Measurements from ENCODE around the gene ITPR2. TPM values are rescaled to one million over a fixed set of nuclear protein-coding genes. Genes with fewer than 3 reads are reported as not detected.

The ITPR2 gene
- total and polyA plus RNA-seq, 2 experiments from 2014 or later: 5.0 to 9.1 TPM

- no peak overlapping the region for H3K4me3 ChIP-seq
- H3F3A ChIP-seq (ENCODE audit: insufficient read depth): peaks cover 25% of the 10 kb centered on the region
- no peak for DNase-seq
- WGBS, 2 experiments (ENCODE audit: low coverage in 1 of 2, low lambda C conversion rate in 2 of 2, missing lambda C conversion rate in 2 of 2): 85 to 86% methylated on average over 5 of the region's 5 CpGs
- no peaks in the 10 kb centered on the region for H3K9me2 ChIP-seq (ENCODE audit: insufficient read depth)
- no peak for TF ChIP-seq EZH2 (IDR thresholded peaks at IDR 0.05; ENCODE audit: insufficient read depth, poor library complexity, severe bottlenecking)
- no peak for TF ChIP-seq EZH2phosphoT487 (IDR thresholded peaks at IDR 0.05; ENCODE audit: insufficient read depth, low read depth)
- in situ Hi-C loops (cut with MboI): no loop called here
- no peaks in the 10 kb centered on the region for H4K20me1 ChIP-seq (ENCODE audit: insufficient read depth)
- no peaks in the 10 kb centered on the region for H3K9me3 ChIP-seq (ENCODE audit: low read depth)
- no peak overlapping the region for H3K4me2 ChIP-seq (ENCODE audit: unreplicated experiment)
- H3K27me3 ChIP-seq (replicated peaks; ENCODE audit: insufficient read depth): no peaks in the 10 kb centered on the region
- no peak overlapping the region for H2AFZ ChIP-seq
- H3K9ac ChIP-seq: no peak overlapping the region
- no peaks in the 10 kb centered on the region for H3K36me3 ChIP-seq (ENCODE audit: low read depth)
- H3K27ac ChIP-seq: no peak overlapping the region
- peaks cover 26% of the 10 kb centered on the region for H3K4me1 ChIP-seq (ENCODE audit: insufficient read depth)
- no peaks in the 10 kb centered on the region for H3K79me2 ChIP-seq (ENCODE audit: insufficient read depth)
Observed at GRCh38 chr12:26744042-26744626, 88.9 kb downstream of the ITPR2 start.

DNA sequence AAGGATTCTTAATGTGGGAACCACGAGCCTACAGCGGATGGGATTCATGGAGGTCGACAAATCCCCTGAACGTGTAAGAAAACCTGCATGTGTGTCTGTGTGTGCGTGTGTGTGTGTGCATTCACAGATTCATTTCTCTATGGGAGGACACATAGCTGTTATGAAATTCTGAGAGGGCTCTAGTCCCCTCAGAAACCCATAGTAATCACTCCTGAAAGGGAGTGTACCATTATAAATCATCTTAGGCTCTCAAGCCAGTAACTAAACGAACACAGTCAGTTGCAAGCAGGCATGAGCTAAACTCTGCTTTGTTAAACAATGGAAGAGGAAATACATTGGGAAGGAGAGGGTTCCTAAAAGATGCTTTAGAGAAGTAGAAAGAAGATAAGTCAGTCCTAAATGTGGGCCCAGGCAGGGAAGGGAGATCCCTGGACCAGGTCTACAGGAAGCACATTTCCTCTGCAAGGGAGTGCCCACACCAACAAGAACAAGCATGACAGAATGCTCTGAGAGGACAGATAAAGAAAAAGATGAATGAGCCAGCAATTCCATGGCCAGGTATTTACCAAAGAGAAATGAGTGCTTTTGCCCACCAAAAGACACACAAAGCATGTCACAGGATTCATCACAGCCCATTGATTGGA is 91.3 kb downstream of the ITPR2 start:
- peaks cover 15% of the 10 kb centered on the region for H3K4me1 ChIP-seq (ENCODE audit: insufficient read depth)
- H3K9me2 ChIP-seq (ENCODE audit: insufficient read depth): no peaks in the 10 kb centered on the region
- no peaks in the 10 kb centered on the region for H3K9me3 ChIP-seq (ENCODE audit: low read depth)
- DNase-seq: no peak
- H3K4me2 ChIP-seq (ENCODE audit: unreplicated experiment): no peak overlapping the region
- H4K20me1 ChIP-seq (ENCODE audit: insufficient read depth): no peaks in the 10 kb centered on the region
- H3F3A ChIP-seq (ENCODE audit: insufficient read depth): peaks cover 8% of the 10 kb centered on the region
- no peaks in the 10 kb centered on the region for H3K27me3 ChIP-seq (replicated peaks; ENCODE audit: insufficient read depth)
- H3K9ac ChIP-seq: no peak overlapping the region
- no peak overlapping the region for H3K4me3 ChIP-seq
- TF ChIP-seq EZH2phosphoT487 (IDR thresholded peaks at IDR 0.05; ENCODE audit: insufficient read depth, low read depth): no peak
- no peak for TF ChIP-seq EZH2 (IDR thresholded peaks at IDR 0.05; ENCODE audit: insufficient read depth, poor library complexity, severe bottlenecking)
- in situ Hi-C loops (cut with MboI): no loop called here
- no peak overlapping the region for H2AFZ ChIP-seq
- H3K79me2 ChIP-seq (ENCODE audit: insufficient read depth): no peaks in the 10 kb centered on the region
- WGBS, 2 experiments (ENCODE audit: low coverage in 1 of 2, low lambda C conversion rate in 2 of 2, missing lambda C conversion rate in 2 of 2): 74% methylated on average over 6 of the region's 6 CpGs
- H3K36me3 ChIP-seq (ENCODE audit: low read depth): no peaks in the 10 kb centered on the region
- H3K27ac ChIP-seq: no peak overlapping the region

GRCh38 chr12:26740991-26741390 is 92.0 kb downstream of the ITPR2 start:
- Histone ChIP-seq H3K9me2 (ENCODE audit: insufficient read depth) (no peaks in the 10 kb centered on the region), H3K27ac (no peak overlapping the region), H3K27me3 (replicated peaks; ENCODE audit: insufficient read depth) (no peaks in the 10 kb centered on the region), H2AFZ (no peak overlapping the region), H4K20me1 (ENCODE audit: insufficient read depth) (no peaks in the 10 kb centered on the region), H3F3A (ENCODE audit: insufficient read depth) (0 out of 2 replicates have a peak, but pooled peaks cover 3% of the 10 kb centered on the region), H3K4me1 (ENCODE audit: insufficient read depth) (peaks cover 8% of the 10 kb centered on the region; the same call in 1 of the 2 replicates), H3K4me2 (ENCODE audit: unreplicated experiment) (no peak overlapping the region), H3K9me3 (ENCODE audit: low read depth) (no peaks in the 10 kb centered on the region), H3K79me2 (ENCODE audit: insufficient read depth) (no peaks in the 10 kb centered on the region), H3K36me3 (ENCODE audit: low read depth) (no peaks in the 10 kb centered on the region), H3K9ac (no peak overlapping the region), H3K4me3 (no peak overlapping the region)
- in situ Hi-C loops (cut with MboI): no loop called here
- TF ChIP-seq EZH2phosphoT487 (IDR thresholded peaks at IDR 0.05; ENCODE audit: insufficient read depth, low read depth) (no peak), EZH2 (IDR thresholded peaks at IDR 0.05; ENCODE audit: insufficient read depth, poor library complexity, severe bottlenecking) (no peak)
- WGBS, 2 experiments (ENCODE audit: low coverage in 1 of 2, low lambda C conversion rate in 2 of 2, missing lambda C conversion rate in 2 of 2): 84 to 85% methylated on average over 4 of the region's 4 CpGs
- DNase-seq: no peak

GRCh38 chr12:26740348-26740747 is 92.6 kb downstream of the ITPR2 start:
- no peaks in the 10 kb centered on the region for H3K9me3 ChIP-seq (ENCODE audit: low read depth)
- H3K4me2 ChIP-seq (ENCODE audit: unreplicated experiment): no peak overlapping the region
- H3K79me2 ChIP-seq (ENCODE audit: insufficient read depth): no peaks in the 10 kb centered on the region
- H3K4me1 ChIP-seq (ENCODE audit: insufficient read depth): peaks cover 2% of the 10 kb centered on the region; the same call in 1 of the 2 replicates
- no peak overlapping the region for H3K27ac ChIP-seq
- DNase-seq: no peak
- H3K9me2 ChIP-seq (ENCODE audit: insufficient read depth): no peaks in the 10 kb centered on the region
- no peaks in the 10 kb centered on the region for H4K20me1 ChIP-seq (ENCODE audit: insufficient read depth)
- H3K4me3 ChIP-seq: no peak overlapping the region
- in situ Hi-C loops (cut with MboI): no loop called here
- no peaks in the 10 kb centered on the region for H3K27me3 ChIP-seq (replicated peaks; ENCODE audit: insufficient read depth)
- TF ChIP-seq EZH2phosphoT487 (IDR thresholded peaks at IDR 0.05; ENCODE audit: insufficient read depth, low read depth) (no peak), EZH2 (IDR thresholded peaks at IDR 0.05; ENCODE audit: insufficient read depth, poor library complexity, severe bottlenecking) (no peak)
- no peaks in the 10 kb centered on the region for H3K36me3 ChIP-seq (ENCODE audit: low read depth)
- H3K9ac ChIP-seq: no peak overlapping the region
- 91 to 97% methylated on average over 7 of the region's 7 CpGs for WGBS, 2 experiments (ENCODE audit: low coverage in 1 of 2, low lambda C conversion rate in 2 of 2, missing lambda C conversion rate in 2 of 2)
- no peak overlapping the region for H2AFZ ChIP-seq
- no peaks in the 10 kb centered on the region for H3F3A ChIP-seq (ENCODE audit: insufficient read depth)
